ENCODE measurements around the gene NCKIPSD. TPM values are rescaled to one million over a fixed set of nuclear protein-coding genes. Genes with fewer than 3 reads are reported as not detected.

NCKIPSD gene
- polyA plus RNA-seq, 1 experiment: 25.4 TPM

- no peak for TF ChIP-seq CTCF (IDR thresholded peaks at IDR 0.05; ENCODE audit: low read depth, low read length)
- DNase-seq (ENCODE audit: low read depth, low spot score): no peak
- CTCF ChIA-PET: interaction anchor here (1.2 kb wide), 1 partner anchor 255 kb away, joined by 3 read pairs; no protein-coding TSS in a partner anchor
- H3K27me3 ChIP-seq (ENCODE audit: control insufficient read depth, insufficient read depth, low read length): no peaks in the 10 kb centered on the region
- POLR2A ChIA-PET: interaction anchor here (0.7 kb wide), 1 partner anchor 239 kb away, joined by 4 read pairs; no protein-coding TSS in a partner anchor
- no peaks in the 10 kb centered on the region for H3K9me3 ChIP-seq (ENCODE audit: control insufficient read depth, insufficient read depth, low read length)
- H3K27ac ChIP-seq (ENCODE audit: low read depth, low read length): no peak overlapping the region
- no peak overlapping the region for H3K4me3 ChIP-seq (ENCODE audit: low read depth, low read length)
Measured at GRCh38 chr3:48690846-48691458, 5.2 kb upstream of the NCKIPSD start.

DNA sequence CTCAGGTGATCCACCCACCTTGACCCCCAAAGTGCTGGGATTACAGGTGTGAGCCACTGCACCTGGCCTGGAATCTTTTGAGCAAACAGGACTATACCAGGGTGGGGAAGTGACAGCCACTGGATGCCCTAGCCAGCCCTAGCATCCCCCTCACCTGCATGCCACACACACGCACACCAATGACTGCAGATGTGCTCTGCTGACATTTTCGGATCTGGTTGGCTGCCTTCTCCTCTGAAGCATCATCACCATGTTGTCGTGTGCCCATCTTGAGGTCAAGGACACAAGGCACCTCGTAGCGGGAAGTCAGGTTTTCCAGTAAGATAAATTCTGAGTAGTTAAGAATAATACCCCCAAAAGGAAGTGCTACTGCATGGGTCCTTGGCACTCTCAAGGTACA, 3.7 kb upstream of the NCKIPSD start:
- H3K4me3 ChIP-seq (ENCODE audit: low read depth, low read length): no peak overlapping the region
- DNase-seq (ENCODE audit: low read depth, low spot score): no peak
- no peak for TF ChIP-seq CTCF (IDR thresholded peaks at IDR 0.05; ENCODE audit: low read depth, low read length)
- CTCF ChIA-PET: no interaction called here
- no peaks in the 10 kb centered on the region for H3K9me3 ChIP-seq (ENCODE audit: control insufficient read depth, insufficient read depth, low read length)
- H3K27me3 ChIP-seq (ENCODE audit: control insufficient read depth, insufficient read depth, low read length): no peaks in the 10 kb centered on the region
- POLR2A ChIA-PET: no interaction called here
- no peak overlapping the region for H3K27ac ChIP-seq (ENCODE audit: low read depth, low read length)

DNA sequence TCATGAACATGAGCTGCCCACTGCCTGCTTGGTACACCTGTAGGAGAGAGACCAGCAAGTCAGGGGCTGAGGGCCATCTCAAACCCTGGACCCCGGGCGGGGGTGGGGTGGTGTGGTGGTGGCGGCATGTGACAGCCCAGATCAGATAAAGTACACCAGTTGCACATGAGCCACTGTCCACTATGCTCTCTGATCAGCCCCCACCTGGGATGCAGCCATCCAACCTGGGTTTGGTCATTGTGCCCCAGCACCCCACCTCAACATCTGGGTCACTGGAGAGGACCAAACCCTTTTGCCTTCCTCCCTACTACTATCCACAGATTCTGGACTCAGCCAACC, 3.0 kb upstream of the NCKIPSD start:
- Histone ChIP-seq H3K27ac (ENCODE audit: low read depth, low read length) (no peak overlapping the region), H3K4me3 (ENCODE audit: low read depth, low read length) (no peak overlapping the region), H3K9me3 (ENCODE audit: control insufficient read depth, insufficient read depth, low read length) (no peaks in the 10 kb centered on the region), H3K27me3 (ENCODE audit: control insufficient read depth, insufficient read depth, low read length) (no peaks in the 10 kb centered on the region)
- no peak for TF ChIP-seq CTCF (IDR thresholded peaks at IDR 0.05; ENCODE audit: low read depth, low read length)
- DNase-seq (ENCODE audit: low read depth, low spot score): no peak
- ChIA-PET POLR2A (interaction anchor here (0.7 to 2.9 kb wide), 7 partner anchors 19 to 333 kb away, joined by 3 to 10 read pairs (median 3); partner anchors contain the start of genes CELSR3, IP6K2 and SLC26A6), CTCF (interaction anchor here (1.8 kb wide), 1 partner anchor 25 kb away, joined by 4 read pairs; the partner anchor contains the start of gene CELSR3)

- Histone ChIP-seq H3K27ac (ENCODE audit: low read depth, low read length) (peak overlapping the region; percentile 70), H3K27me3 (ENCODE audit: control insufficient read depth, insufficient read depth, low read length) (no peaks in the 10 kb centered on the region), H3K9me3 (ENCODE audit: control insufficient read depth, insufficient read depth, low read length) (no peaks in the 10 kb centered on the region), H3K4me3 (ENCODE audit: low read depth, low read length) (no peak overlapping the region)
- TF ChIP-seq CTCF (IDR thresholded peaks at IDR 0.05; ENCODE audit: low read depth, low read length): no peak; the same call in 1 of the 2 replicates
- ChIA-PET CTCF (interaction anchor here (1.8 kb wide), 1 partner anchor 25 kb away, joined by 4 read pairs; the partner anchor contains the start of gene CELSR3), POLR2A (interaction anchor here (0.7 to 2.9 kb wide), 8 partner anchors 18 to 333 kb away, joined by 3 to 10 read pairs (median 3); partner anchors contain the start of genes CELSR3, IP6K2 and SLC26A6)
- DNase-seq (ENCODE audit: low read depth, low spot score): peak; percentile 75
Measured at GRCh38 chr3:48688032-48688736, 2.5 kb upstream of the NCKIPSD start.
